ENCODE measurements around the gene NGB. TPM values are rescaled to one million over a fixed set of nuclear protein-coding genes. Genes with fewer than 3 reads are reported as not detected.

Gene NGB
- total and polyA plus RNA-seq, 4 donors, result not detected

DNA sequence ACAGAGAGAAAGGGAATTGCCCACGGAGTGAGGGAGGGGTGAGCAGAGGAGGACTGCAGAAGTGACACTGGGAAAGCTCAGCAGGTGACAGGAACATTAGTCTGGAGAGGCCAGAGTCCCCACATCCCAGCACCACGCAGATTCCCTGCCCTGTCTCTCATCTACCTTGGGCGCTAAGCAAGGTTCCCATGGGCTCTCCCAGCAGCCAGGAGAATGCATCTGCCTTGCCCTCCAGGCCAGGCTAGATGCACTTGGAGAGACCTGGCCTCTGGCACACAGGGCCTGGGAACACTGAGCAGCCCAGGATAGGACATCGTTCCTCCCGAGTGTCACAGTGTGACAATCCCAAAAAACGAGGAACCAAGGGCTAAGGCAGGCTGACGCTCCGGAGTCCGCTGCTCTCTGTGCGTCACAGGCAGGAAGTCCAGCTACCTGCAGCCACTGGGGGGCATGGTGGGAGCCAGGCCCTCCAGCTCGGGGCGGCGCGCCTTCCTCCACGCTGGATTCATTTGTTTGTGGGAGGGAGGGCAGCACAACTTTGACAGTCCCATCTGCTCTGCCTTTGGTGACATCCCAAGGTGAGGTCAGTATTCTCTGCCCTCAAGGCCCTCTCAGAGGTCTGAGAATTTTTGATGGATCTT is 5.4 kb upstream of the NGB start:
- Histone ChIP-seq H3K9me3 (ENCODE audit: control insufficient read depth in 4 of 4, insufficient read depth in 3 of 4, low read length in 3 of 4) (peaks cover 0 to 6% (median 0%) of the 10 kb centered on the region in 4 donors), H3K4me1 (ENCODE audit: control insufficient read depth in 5 of 5, insufficient read depth in 5 of 5, low read length in 5 of 5) (no peaks in the 10 kb centered on the region), H3K27ac (ENCODE audit: low read depth in 1 of 2, low read length in 1 of 2) (no peak overlapping the region), H3K36me3 (ENCODE audit: control insufficient read depth in 4 of 4, insufficient read depth in 4 of 4, low read length in 4 of 4) (peaks cover 0 to 37% (median 10%) of the 10 kb centered on the region in 4 donors), H3K9ac (ENCODE audit: insufficient read depth in 1 of 2, low read length in 2 of 2) (no peak overlapping the region), H3K27me3 (ENCODE audit: control insufficient read depth in 3 of 3, insufficient read depth in 3 of 3, low read length in 2 of 3) (peaks cover 1 to 4% (median 2%) of the 10 kb centered on the region in 3 donors), H3K4me3 (no peak overlapping the region)
- TF ChIP-seq, protein P1, sequence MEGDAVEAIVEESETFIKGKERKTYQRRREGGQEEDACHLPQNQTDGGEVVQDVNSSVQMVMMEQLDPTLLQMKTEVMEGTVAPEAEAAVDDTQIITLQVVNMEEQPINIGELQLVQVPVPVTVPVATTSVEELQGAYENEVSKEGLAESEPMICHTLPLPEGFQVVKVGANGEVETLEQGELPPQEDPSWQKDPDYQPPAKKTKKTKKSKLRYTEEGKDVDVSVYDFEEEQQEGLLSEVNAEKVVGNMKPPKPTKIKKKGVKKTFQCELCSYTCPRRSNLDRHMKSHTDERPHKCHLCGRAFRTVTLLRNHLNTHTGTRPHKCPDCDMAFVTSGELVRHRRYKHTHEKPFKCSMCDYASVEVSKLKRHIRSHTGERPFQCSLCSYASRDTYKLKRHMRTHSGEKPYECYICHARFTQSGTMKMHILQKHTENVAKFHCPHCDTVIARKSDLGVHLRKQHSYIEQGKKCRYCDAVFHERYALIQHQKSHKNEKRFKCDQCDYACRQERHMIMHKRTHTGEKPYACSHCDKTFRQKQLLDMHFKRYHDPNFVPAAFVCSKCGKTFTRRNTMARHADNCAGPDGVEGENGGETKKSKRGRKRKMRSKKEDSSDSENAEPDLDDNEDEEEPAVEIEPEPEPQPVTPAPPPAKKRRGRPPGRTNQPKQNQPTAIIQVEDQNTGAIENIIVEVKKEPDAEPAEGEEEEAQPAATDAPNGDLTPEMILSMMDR (IDR thresholded peaks at IDR 0.05; ENCODE audit: control extremely low read depth, extremely low read depth), result no peak
- ATAC-seq (ENCODE audit: insufficient read depth, low FRiP score), result no peak
- DNase-seq, result no peak
- WGBS, 2 donors, result 81 to 87% methylated on average over 15 of the region's 15 CpGs

DNA sequence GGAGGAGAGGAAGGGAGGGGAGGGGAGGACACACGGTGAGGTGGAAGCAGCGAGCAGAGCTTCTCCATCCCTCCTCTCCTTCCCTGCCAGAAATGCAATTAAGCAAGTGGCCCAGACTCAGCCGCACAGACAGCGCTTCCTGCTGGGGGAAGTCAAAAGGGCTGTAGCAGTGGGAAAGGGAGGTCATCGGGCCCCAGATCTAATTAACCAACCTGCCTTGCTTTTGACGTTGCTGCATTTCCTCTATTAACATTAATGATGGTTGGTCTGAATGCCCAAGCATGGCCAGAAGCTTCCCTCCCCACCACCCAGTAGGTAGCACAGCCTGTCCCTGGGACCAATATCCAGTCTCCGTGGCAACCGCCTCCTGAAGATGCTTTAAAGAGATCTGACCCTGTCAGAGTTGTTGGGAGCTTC is 4.6 kb upstream of the NGB start:
- H3K4me3 ChIP-seq, result no peak overlapping the region
- H3K27me3 ChIP-seq (ENCODE audit: control insufficient read depth in 3 of 3, insufficient read depth in 3 of 3, low read length in 2 of 3), result peaks cover 5 to 9% (median 8%) of the 10 kb centered on the region in 3 donors
- 41 to 58% methylated on average over 8 of the region's 8 CpGs for WGBS, 2 donors
- peaks cover 0 to 6% (median 0%) of the 10 kb centered on the region in 4 donors for H3K9me3 ChIP-seq (ENCODE audit: control insufficient read depth in 4 of 4, insufficient read depth in 3 of 4, low read length in 3 of 4)
- DNase-seq (no peak), ATAC-seq (ENCODE audit: insufficient read depth, low FRiP score) (no peak)
- peaks cover 0 to 7% (median 0%) of the 10 kb centered on the region in 5 donors for H3K4me1 ChIP-seq (ENCODE audit: control insufficient read depth in 5 of 5, insufficient read depth in 5 of 5, low read length in 5 of 5)
- peaks cover 0 to 35% (median 10%) of the 10 kb centered on the region in 4 donors for H3K36me3 ChIP-seq (ENCODE audit: control insufficient read depth in 4 of 4, insufficient read depth in 4 of 4, low read length in 4 of 4)
- TF ChIP-seq, protein P1 (IDR thresholded peaks at IDR 0.05; ENCODE audit: control extremely low read depth, extremely low read depth), result no peak
- no peak overlapping the region for H3K9ac ChIP-seq (ENCODE audit: insufficient read depth in 1 of 2, low read length in 2 of 2)
- H3K27ac ChIP-seq (ENCODE audit: low read depth in 1 of 2, low read length in 1 of 2), result no peak overlapping the region

- no peak for ATAC-seq (ENCODE audit: insufficient read depth, low FRiP score)
- 76 to 78% methylated on average over 5 of the region's 5 CpGs for WGBS, 2 donors
Observed at GRCh38 chr14:77275041-77275580, 4.1 kb upstream of the NGB start.

More at GRCh38 chr14:77275041-77275580, 4.1 kb upstream of the NGB start:
- TF ChIP-seq, protein P1 (IDR thresholded peaks at IDR 0.05; ENCODE audit: control extremely low read depth, extremely low read depth), result no peak
- Histone ChIP-seq H3K4me3 (no peak overlapping the region), H3K36me3 (ENCODE audit: control insufficient read depth in 4 of 4, insufficient read depth in 4 of 4, low read length in 4 of 4) (peaks cover 0 to 31% (median 9%) of the 10 kb centered on the region in 4 donors), H3K27ac (ENCODE audit: low read depth in 1 of 2, low read length in 1 of 2) (no peak overlapping the region), H3K4me1 (ENCODE audit: control insufficient read depth in 5 of 5, insufficient read depth in 5 of 5, low read length in 5 of 5) (peaks cover 0 to 7% (median 0%) of the 10 kb centered on the region in 5 donors), H3K9me3 (ENCODE audit: control insufficient read depth in 4 of 4, insufficient read depth in 3 of 4, low read length in 3 of 4) (peaks cover 0 to 6% (median 0%) of the 10 kb centered on the region in 4 donors), H3K27me3 (ENCODE audit: control insufficient read depth in 3 of 3, insufficient read depth in 3 of 3, low read length in 2 of 3) (peaks cover 7 to 14% (median 13%) of the 10 kb centered on the region in 3 donors), H3K9ac (ENCODE audit: insufficient read depth in 1 of 2, low read length in 2 of 2) (no peak overlapping the region)
- no peak for DNase-seq
